GM18505 (cell line): ENCODE measurements around the gene PDCD2.
"Not testable (repeated sequence)": the region's sequence is repeated elsewhere in the genome, so short reads cannot be mapped to it uniquely, and the experiment has no call there.

Experiments used
- ATAC-seq: cut with Tn5 transposase; IDR thresholded peaks from one replicate; pipeline ENCODE4 v1.9.1; 2021; ENCODE audit not compliant: unreplicated experiment
- POLR2A ChIP-seq: IDR thresholded peaks from 4 replicates; pipeline ENCODE4 v1.6.1; 2011; ENCODE audit warnings: borderline replicate concordance; ENCODE audit not compliant: insufficient read depth, insufficient read length; ENCODE audit errors: extremely low read depth

The PDCD2 gene

DNA sequence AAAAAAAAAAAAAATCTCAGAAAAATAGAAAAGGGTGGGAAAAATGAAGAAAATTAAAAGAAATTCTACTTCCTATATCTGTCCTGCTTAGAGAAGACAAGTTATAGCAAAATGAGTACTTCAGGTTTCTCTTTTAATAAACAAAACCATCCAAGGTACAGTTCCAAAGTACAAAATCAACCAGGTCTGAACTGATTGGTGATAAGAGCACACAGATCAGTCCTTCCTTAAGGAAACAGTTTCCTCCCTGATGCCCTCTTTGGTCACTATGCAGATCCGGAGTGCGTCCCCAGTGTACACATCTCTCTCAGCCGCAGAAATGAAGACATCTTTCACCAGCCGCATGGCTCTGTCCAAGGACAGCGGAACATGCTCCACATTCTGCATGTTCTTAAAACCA lies 49.4 kb downstream of the PDCD2 start:
- TF ChIP-seq POLR2A = no peak
- no peak for ATAC-seq

DNA sequence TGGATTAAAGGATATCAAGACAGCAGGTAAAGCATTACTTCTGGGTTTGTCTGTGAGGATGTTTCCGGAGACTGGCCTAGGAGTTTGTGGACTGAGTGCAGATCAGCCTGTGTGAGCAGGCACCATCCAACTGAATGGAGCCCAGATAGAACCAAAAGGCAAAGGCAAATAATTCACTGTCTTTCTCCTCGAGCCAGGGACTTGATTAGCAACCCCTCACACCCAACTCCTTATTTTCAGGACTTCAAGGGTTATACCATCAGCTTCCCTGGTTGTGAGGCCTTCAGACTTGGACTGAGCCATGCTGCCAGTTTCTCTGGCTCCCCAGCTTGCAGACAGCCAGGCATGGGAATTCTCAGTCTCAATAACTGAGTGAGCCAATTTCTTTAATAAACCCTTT lies 50.6 kb downstream of the PDCD2 start:
- no peak for ATAC-seq
- TF ChIP-seq POLR2A = peak; percentile 12

DNA sequence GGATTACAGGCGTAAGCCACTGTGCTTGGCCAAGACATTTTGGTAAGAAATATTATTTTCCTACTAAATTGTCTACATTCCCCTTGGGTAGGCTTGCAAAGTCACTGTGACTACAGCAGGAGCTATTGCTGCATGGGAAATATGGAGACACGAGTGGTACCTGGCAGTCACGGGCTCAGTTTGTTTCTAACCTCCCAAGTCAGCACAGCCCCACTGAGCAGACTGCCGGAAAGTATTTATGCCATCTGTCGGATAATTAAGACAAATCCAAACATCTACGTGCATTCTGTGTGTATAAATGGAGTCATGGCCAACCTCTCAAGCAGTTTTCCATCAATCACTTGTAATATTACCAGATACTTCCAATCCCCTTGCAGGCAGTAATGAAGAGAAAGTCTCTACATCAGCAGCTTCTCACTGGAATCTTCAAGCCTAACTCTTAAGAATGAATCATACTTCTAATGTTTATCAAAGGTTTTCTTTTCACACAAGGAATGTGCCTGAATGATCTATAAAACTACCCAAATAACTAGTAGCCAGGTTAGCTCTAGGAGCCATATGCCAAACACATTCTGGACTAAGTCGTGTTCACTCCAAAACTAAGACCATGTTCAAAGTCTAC lies 51.5 kb downstream of the PDCD2 start:
- TF ChIP-seq POLR2A = no peak
- no peak for ATAC-seq

DNA sequence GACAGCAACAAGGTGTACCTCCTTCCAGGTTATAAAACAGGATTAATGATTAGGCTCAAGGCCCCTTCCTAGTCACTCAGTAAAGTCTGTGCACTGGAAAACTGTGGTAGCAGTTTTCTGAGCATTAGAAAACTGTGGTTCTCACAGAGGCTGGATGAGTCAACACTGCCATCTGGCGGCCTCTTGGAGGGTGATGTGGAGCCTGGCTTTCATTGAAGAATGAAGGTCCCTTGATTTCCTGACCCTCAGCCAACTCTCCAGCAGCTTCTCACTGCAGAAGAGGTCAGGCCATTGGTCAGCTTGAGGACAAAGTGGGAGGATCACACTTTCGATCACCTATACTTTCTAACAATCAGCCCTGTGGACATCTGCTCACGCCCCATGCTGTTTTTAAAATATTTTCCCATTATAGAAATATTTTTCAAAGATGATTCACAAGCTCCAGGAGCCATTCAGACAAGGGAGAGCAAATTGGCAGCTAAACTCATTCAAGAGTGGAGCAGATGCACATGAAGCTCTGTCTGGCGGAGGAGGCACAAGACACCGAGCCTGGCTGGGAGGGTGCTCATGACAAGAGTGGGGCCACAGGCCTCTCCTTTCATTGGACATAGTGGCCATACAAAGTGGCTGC lies 54.5 kb downstream of the PDCD2 start:
- no peak for TF ChIP-seq POLR2A
- ATAC-seq = no peak

DNA sequence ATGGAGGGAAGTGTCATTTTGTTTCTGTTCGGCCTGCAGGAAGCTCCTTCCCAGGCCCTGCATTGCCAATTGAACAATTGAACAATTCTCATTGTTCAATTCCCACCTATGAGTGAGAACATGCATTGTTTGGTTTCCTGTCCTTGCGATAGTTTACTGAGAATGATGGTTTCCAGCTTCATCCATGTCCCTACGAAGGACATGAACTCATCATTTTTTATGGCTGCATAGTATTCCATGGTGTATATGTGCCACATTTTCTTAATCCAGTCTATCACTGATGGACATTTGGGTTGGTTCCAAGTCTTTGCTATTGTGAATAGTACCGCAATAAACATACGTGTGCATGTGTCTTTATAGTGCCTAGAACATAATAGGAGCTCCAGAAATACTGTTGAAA lies 56.4 kb downstream of the PDCD2 start:
- not testable (repeated sequence) for ATAC-seq

DNA sequence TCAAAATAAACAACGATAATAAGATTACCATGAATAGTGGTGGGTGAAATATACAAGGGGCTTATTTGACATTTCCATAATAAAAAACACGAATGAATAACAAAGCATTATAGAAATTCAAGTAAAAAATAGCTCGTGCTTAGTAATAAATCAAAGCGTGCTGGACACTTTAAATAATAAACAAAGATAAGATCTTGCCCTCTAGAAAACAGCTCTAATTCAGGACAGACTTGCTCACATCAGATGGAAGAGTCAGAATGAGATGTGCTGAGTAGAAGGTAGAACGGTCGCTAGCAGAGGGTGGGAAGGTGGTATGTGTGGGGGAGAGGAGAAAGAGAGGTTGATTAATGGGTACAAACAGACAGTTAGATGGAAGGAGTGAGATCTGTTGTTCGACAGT lies 58.6 kb downstream of the PDCD2 start:
- TF ChIP-seq POLR2A = no peak
- no peak for ATAC-seq
